ENCODE results near the gene SMKR1.

SMKR1 gene

GRCh38 chr7:129492391-129492790 lies 9.9 kb upstream of the SMKR1 start:
- DNase-seq (ENCODE audit: insufficient read length) (no peak), FAIRE-seq (no peak)
- no peak for TF ChIP-seq POLR2A (IDR thresholded peaks at IDR 0.05; ENCODE audit: low read depth, low read length)
- TF ChIP-seq POLR2AphosphoS5 (IDR thresholded peaks at IDR 0.05; ENCODE audit: low read depth, low read length), result no peak
- TF ChIP-seq TAF1 (IDR thresholded peaks at IDR 0.05; ENCODE audit: borderline replicate concordance, low read depth, low read length), result no peak

DNA sequence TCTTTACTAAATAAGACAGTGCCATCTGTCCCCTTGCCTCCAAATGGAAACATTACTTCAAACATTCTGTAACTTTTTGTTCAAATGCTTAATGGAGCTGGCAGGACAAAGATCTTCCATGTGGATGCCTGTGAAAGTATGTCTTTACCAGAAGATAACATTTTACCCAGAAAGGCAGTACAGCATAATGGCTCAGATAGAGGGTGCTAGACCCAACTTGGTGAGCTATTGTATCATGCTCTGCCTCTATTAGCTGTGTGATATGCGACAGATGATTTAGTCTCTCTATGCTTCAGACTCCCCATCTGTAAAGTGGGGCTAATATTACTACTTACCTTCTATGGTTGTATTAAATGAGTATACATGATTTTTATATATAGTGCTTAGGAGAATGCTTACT lies 8.8 kb upstream of the SMKR1 start:
- TF ChIP-seq TAF1 (IDR thresholded peaks at IDR 0.05; ENCODE audit: borderline replicate concordance, low read depth, low read length) (no peak), POLR2AphosphoS5 (IDR thresholded peaks at IDR 0.05; ENCODE audit: low read depth, low read length) (no peak), POLR2A (IDR thresholded peaks at IDR 0.05; ENCODE audit: low read depth, low read length) (no peak)
- FAIRE-seq (peak; percentile 73), DNase-seq (ENCODE audit: insufficient read length) (no peak)

- no peak for TF ChIP-seq TAF1 (IDR thresholded peaks at IDR 0.05; ENCODE audit: borderline replicate concordance, low read depth, low read length)
- TF ChIP-seq POLR2A (IDR thresholded peaks at IDR 0.05; ENCODE audit: low read depth, low read length), result no peak
- TF ChIP-seq POLR2AphosphoS5 (IDR thresholded peaks at IDR 0.05; ENCODE audit: low read depth, low read length), result no peak
- FAIRE-seq, result peak; percentile 85
- no peak for DNase-seq (ENCODE audit: insufficient read length)
Measured at GRCh38 chr7:129494041-129494440, 8.3 kb upstream of the SMKR1 start.

DNA sequence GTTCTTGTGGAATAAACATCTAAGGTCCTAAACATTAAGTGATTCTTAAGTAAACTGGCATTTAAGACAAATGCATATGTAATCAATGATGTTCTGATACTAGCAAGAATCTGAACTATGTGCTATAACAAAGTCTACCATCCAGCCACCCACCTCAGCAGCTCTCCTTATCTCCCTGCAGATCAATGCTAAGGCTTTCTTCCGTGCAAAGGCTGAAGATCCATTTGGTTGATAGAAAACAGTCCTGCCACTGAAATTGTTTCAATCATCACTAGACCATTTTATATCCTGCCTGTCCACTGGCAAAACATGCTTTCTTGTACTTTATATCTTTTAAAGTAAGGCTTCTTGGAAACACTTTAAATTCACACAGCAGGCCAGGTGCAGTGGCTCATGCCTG lies 6.3 kb upstream of the SMKR1 start:
- TF ChIP-seq POLR2AphosphoS5 (IDR thresholded peaks at IDR 0.05; ENCODE audit: low read depth, low read length) (no peak), TAF1 (IDR thresholded peaks at IDR 0.05; ENCODE audit: borderline replicate concordance, low read depth, low read length) (no peak), POLR2A (IDR thresholded peaks at IDR 0.05; ENCODE audit: low read depth, low read length) (no peak)
- peak; percentile 42 for FAIRE-seq
- no peak for DNase-seq (ENCODE audit: insufficient read length)

DNA sequence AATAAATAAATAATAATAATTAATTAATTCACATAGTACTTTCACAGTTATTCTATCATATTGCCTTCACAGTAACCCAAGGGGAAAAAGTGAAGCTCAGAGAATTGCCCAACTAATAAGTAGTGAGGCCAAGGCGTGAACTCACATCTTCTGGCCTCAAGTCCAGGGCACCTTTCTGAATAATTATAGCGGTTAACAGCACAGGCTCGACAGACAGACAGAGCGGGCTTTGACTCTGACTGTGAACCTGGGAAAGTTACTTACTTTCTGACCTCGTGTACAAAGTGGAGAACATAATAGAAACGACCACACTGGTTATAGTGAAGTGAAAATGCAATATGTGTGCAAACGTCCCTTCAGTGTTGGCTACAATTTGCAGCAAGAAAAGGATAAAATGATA lies 5.7 kb upstream of the SMKR1 start:
- DNase-seq (ENCODE audit: insufficient read length), result no peak
- FAIRE-seq, result no peak
- TF ChIP-seq TAF1 (IDR thresholded peaks at IDR 0.05; ENCODE audit: borderline replicate concordance, low read depth, low read length) (no peak), POLR2AphosphoS5 (IDR thresholded peaks at IDR 0.05; ENCODE audit: low read depth, low read length) (no peak), POLR2A (IDR thresholded peaks at IDR 0.05; ENCODE audit: low read depth, low read length) (no peak)

- TF ChIP-seq POLR2AphosphoS5 (IDR thresholded peaks at IDR 0.05; ENCODE audit: low read depth, low read length) (no peak), POLR2A (IDR thresholded peaks at IDR 0.05; ENCODE audit: low read depth, low read length) (no peak), TAF1 (IDR thresholded peaks at IDR 0.05; ENCODE audit: borderline replicate concordance, low read depth, low read length) (no peak)
- DNase-seq (ENCODE audit: insufficient read length) (no peak), FAIRE-seq (no peak)
Measured at GRCh38 chr7:129497156-129497555, 5.2 kb upstream of the SMKR1 start.

DNA sequence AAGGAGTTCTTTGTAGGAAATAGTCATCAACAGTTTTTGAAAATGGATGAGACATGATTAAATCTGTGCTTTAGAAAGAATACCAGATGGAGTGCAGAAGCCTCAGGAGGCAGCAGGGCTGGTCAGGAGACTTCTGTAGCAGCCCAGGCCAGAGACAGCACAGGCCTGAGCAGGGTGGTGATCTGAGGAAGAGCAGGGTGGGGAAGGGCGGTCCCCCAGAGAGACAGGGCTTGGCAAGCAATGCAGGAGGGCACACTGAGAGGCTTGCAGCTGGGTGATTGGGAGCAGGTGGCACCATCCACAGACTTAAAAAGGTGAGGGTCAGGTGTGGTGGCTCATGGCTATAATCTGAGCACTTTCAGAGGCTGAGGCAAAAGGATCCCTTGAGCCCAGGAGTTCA lies 4.3 kb upstream of the SMKR1 start:
- no peak for TF ChIP-seq POLR2AphosphoS5 (IDR thresholded peaks at IDR 0.05; ENCODE audit: low read depth, low read length)
- no peak for TF ChIP-seq POLR2A (IDR thresholded peaks at IDR 0.05; ENCODE audit: low read depth, low read length)
- TF ChIP-seq TAF1 (IDR thresholded peaks at IDR 0.05; ENCODE audit: borderline replicate concordance, low read depth, low read length), result no peak

DNA sequence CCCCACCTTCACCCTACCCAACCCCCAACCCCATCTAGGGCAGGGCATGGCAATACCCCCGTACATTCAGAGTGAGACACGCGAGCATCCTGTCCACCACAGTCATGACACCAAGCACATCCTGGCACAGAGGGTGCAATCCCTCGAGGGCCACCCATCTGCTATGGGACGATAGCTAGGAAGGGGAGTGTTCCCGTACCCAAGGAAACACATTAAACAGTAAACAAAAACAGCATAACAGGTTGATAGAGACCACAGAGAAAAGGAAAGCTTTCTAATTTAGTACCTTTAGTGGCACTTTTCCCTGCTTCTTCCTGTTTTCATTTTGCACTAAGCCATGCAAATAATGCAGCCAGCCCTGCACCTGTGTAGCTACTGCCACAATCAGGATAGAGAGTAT lies 2.3 kb upstream of the SMKR1 start:
- TF ChIP-seq POLR2A (IDR thresholded peaks at IDR 0.05; ENCODE audit: low read depth, low read length) (no peak), POLR2AphosphoS5 (IDR thresholded peaks at IDR 0.05; ENCODE audit: low read depth, low read length) (no peak), TAF1 (IDR thresholded peaks at IDR 0.05; ENCODE audit: borderline replicate concordance, low read depth, low read length) (no peak)
- peak; percentile 76 for FAIRE-seq

More for the DNA sequence above, 4.3 kb upstream of the SMKR1 start:
- FAIRE-seq (no peak), DNase-seq (ENCODE audit: insufficient read length) (no peak)

GRCh38 chr7:129502708-129503685 lies 666 bp downstream of the SMKR1 start:
- no peak for FAIRE-seq
- no peak for DNase-seq (ENCODE audit: insufficient read length)

More for the DNA sequence above, 2.3 kb upstream of the SMKR1 start:
- peak; percentile 28 for DNase-seq (ENCODE audit: insufficient read length)

GRCh38 chr7:129503725-129504124 lies 1.4 kb downstream of the SMKR1 start:
- FAIRE-seq (no peak), DNase-seq (ENCODE audit: insufficient read length) (no peak)
- TF ChIP-seq TAF1 (IDR thresholded peaks at IDR 0.05; ENCODE audit: borderline replicate concordance, low read depth, low read length) (no peak), POLR2A (IDR thresholded peaks at IDR 0.05; ENCODE audit: low read depth, low read length) (no peak), POLR2AphosphoS5 (IDR thresholded peaks at IDR 0.05; ENCODE audit: low read depth, low read length) (no peak)

More at GRCh38 chr7:129502708-129503685, 666 bp downstream of the SMKR1 start:
- TF ChIP-seq POLR2A (IDR thresholded peaks at IDR 0.05; ENCODE audit: low read depth, low read length) (no peak), TAF1 (IDR thresholded peaks at IDR 0.05; ENCODE audit: borderline replicate concordance, low read depth, low read length) (no peak), POLR2AphosphoS5 (IDR thresholded peaks at IDR 0.05; ENCODE audit: low read depth, low read length) (no peak)

DNA sequence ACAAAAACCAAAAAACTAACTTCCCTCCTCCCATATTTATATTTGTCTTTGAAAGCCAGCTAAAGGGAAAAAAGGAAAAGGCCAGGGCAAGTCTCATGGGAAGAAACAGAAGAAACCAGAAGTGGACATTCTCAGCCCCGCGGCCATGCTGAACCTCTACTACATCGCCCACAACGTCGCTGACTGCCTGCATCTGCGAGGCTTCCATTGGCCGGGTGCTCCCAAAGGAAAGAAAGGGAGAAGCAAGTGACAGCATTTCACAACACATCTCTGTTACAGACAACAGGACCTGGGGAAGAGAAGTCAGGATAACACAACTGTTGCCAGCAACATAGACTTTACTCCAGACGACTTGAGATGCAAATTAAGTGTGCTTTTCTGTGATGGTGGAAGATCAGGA lies 9.9 kb downstream of the SMKR1 start:
- FAIRE-seq (no peak), DNase-seq (ENCODE audit: insufficient read length) (no peak)
- no peak for TF ChIP-seq POLR2AphosphoS5 (IDR thresholded peaks at IDR 0.05; ENCODE audit: low read depth, low read length)
- TF ChIP-seq TAF1 (IDR thresholded peaks at IDR 0.05; ENCODE audit: borderline replicate concordance, low read depth, low read length), result no peak
- TF ChIP-seq POLR2A (IDR thresholded peaks at IDR 0.05; ENCODE audit: low read depth, low read length), result no peak

DNA sequence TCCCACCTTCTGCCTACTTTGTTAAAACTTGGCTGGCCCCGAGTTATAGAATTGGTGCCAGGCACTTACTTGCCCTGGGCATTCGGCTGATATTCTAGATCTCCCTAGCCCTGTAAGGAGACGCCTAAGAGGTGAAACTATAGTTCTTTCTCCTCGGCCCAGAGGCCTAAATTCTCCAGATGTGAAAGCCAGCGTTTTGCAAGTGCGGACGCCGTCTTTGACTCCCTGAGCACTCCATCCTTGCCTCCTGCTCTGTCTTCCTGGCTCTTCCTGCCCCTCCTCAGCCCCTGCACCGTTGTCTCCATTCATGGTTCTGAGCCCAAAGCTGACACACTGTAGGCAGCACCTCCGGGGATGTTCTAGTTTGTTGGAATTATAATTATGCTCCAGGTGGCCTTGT lies 11.2 kb downstream of the SMKR1 start:
- no peak for DNase-seq (ENCODE audit: insufficient read length)
- FAIRE-seq, result no peak
- TF ChIP-seq TAF1 (IDR thresholded peaks at IDR 0.05; ENCODE audit: borderline replicate concordance, low read depth, low read length) (no peak), POLR2A (IDR thresholded peaks at IDR 0.05; ENCODE audit: low read depth, low read length) (no peak), POLR2AphosphoS5 (IDR thresholded peaks at IDR 0.05; ENCODE audit: low read depth, low read length) (no peak)

Measured in GM12892 (cell line).